Stimulated activated CD8-positive, alpha-beta memory T cell treated with anti-CD3 and anti-CD28 coated beads, Interleukin-4, amount 100 ng/mL, for 1 hour (primary cell): ENCODE data around the gene LKAAEAR1.

ENCODE experiments used
- DNase-seq, 2 donors: peaks; one replicate each; pipeline ENCODE4 v3.0.0-alpha.2; 2020; ENCODE audit warnings: low read depth in 2 of 2, low spot score in 1 of 2

Gene LKAAEAR1

DNA sequence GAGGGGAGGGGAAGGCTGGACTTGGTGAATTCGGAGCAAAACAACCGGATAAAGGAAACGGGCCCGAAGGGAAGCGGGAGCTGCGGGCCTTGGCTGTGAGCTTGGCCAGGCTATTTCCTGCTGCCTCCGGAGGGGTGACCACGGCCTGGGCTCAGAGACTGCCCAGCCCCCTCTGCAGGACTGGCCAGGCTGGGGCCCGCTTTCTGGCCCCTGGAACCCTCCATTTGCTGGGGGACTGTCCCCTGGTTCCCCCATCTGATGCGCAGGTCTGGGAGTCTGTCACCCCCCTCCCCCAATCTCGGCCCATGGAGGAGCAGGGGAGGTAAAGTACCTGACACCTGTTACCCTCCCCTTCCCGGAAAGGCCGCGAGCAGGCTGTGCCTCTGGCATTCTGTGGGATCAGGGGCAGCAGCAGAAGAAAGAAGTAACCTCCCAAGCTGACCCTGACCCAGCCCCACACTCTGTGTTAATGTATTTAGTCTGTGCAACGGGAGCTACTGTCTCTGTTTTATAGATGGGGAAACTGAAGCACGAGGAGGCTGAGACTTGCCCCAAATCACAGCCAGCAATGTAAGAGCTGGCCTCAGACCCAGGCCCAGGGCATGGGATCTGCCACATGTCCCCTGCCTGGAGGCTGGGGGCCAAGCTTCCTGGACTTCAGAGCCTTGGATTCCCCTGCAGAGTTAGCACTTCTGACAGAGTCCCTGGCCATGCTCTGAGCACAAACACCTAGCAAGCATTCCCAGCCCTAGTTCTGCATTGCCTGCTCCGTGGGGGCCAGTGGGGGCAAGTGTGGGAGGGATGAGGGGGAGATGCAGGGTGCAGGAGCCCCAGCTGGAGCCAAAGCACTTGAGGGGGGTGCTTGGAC, 44.7 kb downstream of the LKAAEAR1 start:
- no peak for DNase-seq

DNA sequence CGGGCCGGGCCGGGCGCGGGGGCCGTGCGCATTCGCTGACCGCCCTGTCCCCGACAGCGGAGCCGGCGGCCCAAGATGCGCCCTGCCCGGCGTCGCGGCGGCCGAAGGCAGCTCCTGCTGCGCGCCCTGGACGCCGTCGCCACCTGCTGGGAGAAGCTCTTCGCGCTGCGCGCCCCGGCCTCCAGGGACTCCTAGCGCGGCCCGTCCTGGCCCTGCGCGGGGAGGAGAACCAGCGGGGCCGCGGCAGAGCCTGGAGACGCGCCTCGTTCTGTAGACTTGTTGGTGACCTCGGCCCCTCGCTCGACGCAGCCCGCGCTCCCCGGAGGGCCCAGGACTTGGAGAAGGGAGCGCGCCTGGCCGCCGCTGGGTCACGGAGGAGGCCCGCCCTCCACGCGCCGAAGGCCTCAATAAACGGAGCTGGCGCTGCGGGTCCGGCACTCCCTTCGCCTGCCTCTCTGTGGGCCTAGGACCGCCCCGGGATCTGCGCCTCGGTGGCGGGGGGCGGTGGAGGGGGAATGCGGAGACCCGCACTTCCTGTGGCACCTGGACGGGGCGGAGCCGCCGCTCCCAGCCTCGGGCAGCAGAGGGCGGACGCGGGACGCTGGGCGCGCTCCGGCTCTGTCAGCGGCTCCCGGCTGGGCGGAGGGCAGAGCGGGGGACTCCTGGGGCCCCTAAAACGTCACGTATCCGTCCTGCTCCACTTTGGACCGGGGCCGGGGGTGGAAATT, 45.5 kb downstream of the LKAAEAR1 start:
- peak; percentile 30 to 50 for DNase-seq

DNA sequence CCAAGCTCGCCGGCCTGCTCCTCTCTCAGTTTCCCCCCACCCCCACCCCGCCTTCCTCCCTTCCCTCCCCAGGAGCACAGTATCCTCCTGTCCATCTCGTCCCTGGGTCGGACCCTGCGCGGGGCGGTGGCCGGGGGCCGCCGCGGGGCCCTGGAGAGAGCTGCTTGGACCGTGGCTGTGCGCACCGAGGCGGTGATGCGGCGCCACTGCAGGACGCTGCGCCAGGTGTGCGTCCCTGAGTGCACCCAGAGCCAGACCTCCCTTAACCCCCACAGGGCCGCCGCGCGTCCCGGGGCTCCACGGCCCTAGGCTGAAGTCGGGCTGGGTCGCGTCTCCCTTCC, 46.0 kb downstream of the LKAAEAR1 start:
- DNase-seq: no peak

DNA sequence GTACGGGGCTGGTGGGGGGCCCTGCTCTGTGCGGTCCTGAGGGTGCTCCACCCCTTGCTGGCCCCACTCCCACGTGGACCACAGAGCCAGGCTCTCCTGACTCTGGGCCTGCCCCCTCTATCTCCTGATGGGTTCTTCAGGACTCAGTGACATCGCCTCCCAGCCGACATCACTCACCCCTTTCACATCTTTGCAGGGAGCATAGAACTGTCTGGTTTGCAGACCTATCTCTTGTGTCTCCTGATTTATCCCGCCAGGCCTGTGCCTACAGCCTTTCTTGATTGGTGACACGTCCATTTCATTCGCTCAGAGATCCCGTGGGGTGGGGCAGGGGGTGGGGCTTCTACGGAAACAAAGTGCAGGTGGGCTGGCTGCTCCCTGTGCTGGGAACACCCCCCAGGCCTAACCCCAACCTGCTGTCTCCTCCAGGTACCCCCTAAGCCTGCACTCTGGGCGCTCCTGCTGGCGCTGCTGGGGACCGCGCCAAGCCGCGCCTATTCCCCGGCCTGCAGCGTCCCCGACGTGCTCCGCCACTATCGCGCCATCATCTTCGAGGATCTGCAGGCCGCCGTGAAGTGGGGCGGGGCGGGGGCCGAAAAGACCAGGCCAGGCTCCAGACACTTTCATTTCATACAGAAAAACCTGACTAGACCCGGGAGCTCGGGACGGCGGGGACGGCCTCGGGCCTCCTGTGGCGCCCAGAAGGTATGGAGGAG, 46.5 kb downstream of the LKAAEAR1 start:
- DNase-seq: no peak

DNA sequence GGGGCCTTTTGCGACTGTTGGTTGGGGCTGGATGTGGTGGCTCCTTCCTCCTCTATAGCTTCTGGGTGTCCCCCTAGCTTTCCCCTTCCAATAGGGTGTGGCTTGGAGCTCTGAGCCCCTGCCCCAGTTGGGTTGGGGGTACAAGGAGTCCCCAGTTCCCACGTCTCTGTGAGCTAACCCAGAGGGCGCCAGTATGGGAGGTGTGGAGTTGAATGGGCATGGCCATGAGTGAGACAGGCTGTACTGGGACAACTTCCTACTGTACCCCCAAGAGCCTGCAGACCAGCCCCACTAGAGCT, 47.0 kb downstream of the LKAAEAR1 start:
- no peak for DNase-seq

DNA sequence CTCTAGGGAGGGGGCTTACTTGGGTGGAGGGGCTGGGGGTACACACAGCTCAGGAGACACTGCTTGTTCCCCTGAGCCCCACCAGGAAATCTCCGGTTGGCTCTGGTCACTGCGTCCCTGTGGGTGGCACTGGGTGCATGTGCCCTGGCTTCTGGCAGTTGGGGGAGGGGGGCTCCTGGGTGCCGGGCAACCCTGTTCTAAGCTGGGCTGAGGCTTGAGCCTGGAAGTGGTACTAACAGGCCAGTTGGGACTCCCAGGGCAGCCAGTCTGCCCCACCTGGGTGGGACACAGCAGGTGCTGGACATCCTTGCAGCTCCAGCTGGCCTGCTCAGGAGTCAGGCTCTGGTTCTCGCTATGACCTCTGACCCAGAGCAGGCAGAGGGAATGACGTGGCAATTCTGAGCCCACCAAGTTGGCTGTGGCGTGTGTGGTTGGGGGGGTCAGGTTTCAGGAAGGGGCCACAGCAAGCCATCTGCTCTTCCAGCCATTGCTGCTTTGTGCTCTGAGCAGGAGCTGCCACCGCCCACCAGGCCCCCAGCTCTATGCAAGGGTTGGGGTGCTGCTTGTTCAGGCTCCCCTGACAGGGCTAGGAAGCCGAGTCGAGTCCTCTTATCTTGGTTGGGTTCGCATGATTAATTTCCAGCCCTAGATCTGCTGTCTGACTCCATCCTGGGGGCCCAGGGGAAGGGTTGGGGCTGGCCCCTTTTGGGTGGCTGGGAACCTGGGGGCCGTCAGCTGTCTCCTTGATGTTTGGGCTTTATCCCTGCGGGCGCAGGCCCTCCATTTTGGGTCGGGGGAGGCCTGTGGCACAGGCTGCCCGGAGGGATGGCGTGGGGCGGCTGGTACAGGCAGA, 47.6 kb downstream of the LKAAEAR1 start:
- DNase-seq: no peak

DNA sequence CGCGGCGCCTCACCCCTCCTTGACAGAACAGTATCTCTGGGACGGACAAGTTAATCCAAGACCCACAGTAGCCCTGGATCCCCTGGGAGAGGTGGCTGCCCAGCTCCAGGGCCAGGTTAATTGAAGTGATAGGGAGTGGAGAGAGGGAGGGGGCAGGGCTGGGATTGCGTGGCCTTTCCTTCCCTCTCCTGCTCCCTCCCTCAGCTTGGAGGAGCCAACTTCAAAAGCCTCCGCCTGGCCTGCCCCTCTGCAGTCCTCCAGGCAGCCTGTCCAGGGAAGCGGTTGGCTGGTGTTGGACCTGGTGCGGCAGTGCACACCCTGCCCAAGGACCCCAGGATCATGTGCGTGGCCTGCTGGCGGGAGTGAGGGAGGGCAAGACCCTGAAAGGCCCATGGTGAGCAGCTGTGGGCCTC, 48.3 kb downstream of the LKAAEAR1 start, which contains the start of gene C20orf204:
TSS of gene C20orf204 (plus strand) at position 250 of the 413 bp plus-strand sequence. CDS start at position 392, 142 bp downstream.
- DNase-seq: no peak

DNA sequence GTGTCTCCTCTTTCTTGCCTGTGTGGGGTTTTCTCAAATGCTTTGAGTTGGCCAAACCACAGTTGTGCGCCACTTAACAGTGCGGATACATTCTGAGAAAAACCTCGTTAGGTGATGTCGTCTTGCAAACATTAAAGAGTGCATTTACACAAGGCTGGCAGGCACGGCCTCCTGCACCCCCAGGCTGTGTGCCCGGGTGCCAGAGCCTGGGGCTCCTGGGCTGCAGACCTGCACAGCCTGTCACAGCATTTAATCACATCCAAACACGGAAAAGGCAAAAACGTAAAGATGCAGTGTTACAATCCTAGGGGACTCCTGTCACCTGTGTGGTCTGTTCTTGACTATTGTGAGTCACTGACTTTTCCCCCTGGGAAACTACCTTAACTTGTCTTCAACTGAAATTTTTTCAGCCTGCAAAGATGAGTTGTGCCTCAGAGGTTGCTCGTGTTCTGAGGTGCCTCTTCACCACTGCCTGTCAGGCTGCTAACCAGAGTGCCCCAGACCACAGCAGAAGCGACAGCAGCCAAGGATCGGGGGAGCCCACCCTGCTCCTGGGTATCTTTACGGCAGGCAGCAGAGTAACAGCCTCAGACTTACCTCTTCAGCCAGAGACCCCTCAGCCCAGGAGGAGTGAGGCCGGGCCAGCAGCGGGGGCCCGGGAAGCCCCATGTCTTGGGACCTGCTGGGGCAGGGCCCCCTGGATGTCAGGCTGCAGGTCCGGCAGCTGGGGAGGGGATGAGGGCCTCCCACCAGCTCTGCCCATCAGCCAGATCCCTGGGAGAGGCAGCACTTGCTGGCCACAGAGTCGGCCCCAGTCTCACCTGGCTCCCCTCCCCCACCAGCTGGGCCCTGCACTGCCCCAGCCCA, 48.9 kb downstream of the LKAAEAR1 start:
- DNase-seq: no peak

DNA sequence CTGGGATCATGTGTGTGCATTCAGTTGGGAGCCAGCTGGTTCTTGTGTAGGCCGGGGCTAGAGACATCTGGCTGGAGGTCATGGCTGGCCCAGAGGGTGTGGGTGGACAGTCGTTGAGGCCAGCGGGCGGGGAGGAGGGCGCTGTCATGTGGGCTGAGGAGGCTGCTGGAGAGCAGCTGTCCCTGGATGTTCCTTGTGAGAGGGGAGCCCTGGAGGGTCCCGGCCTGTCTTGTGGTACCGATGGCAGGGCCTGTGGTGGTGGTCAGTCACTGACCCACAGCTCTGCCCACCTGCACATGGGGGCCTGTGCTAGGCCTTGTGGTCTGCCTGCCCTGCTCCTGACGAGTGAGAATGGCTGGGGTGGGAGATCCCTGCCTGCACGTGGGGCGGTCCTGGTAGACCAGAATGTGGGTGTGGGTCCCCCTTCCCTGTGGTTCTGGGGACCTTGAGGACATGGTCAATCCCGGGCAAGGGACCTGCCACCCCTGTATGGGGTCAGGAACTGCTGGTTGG, 50.2 kb downstream of the LKAAEAR1 start:
- DNase-seq: no peak
